Measurements from ENCODE around the gene ATP11A. TPM values are rescaled to one million over a fixed set of nuclear protein-coding genes. Genes with fewer than 3 reads are reported as not detected.

The ATP11A gene
- total RNA-seq, 1 experiment from 2014 or later, result 80.4 TPM

DNA sequence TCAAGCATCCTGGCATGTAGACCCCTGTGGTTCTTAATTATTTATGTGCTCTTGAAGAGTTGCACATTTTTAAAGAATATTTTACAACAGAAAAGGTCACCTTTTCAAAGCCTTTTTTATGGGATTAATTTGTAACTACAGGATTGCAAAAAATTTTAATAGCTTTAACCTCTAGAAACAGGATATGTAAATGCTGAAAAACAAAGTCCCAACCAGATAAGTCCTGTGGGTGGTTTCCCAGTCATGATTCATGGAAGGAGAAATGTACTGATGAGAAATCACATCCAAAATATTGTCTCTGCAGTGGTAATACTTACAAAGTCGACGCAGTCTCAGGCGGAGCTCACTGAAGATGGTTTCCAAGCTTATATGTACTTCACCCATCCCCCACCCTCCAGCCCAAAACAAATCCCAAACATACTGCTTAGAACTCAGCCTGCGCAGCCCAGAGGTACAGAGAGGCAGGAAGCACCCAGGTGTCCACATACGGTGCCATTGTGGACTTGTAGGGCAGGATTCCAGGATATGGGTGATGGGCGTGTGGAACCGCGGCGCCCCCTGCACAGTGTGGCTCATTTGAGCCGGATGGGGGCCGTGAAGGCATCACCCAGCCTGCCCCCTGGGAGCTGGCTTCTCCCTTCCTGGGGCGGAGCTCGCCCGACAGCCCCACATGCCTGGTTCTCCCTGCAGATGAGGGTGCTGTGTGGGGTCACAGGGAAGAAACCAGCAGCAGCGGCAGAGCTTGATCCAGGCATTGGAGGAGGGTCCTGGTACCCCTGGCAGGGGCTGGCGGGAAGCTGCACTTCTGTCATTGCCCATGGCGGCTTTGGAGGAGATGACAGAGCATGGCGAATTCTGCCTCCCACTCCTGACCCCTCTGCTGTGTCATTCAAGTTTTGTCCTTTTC lies 101.2 kb downstream of the ATP11A start:
- H3K4me3 ChIP-seq (replicated peaks in 1 of 2; ENCODE audit: low read depth in 1 of 2, low read length in 2 of 2), result 0 out of 4 replicates have a peak overlapping the region, but pooled peaks of 1 of the 2 experiments have one; percentile 13
- RAD21 ChIA-PET (ENCODE audit: low non-redundant PET in 1 of 2, low total read pairs in 2 of 2, uncharacterized antibody in 2 of 2, unreplicated experiment in 2 of 2), result no interaction called here
- H3K4me1 ChIP-seq (ENCODE audit: control insufficient read depth in 1 of 2, insufficient read depth in 2 of 2, low read length in 2 of 2), result peaks cover 27 to 28% of the 10 kb centered on the region in 2 experiments
- H3K9me3 ChIP-seq (ENCODE audit: control insufficient read depth in 1 of 2, insufficient read depth in 1 of 2, low read depth in 1 of 2, low read length in 2 of 2), result no peaks in the 10 kb centered on the region
- ATAC-seq (peak; percentile 41), DNase-seq (ENCODE audit: low read depth, low spot score) (no peak)
- peak; percentile 15; the same call in 1 of the 2 replicates for TF ChIP-seq RAD21 (IDR thresholded peaks at IDR 0.05; ENCODE audit: low read depth)
- TF ChIP-seq, protein P1, sequence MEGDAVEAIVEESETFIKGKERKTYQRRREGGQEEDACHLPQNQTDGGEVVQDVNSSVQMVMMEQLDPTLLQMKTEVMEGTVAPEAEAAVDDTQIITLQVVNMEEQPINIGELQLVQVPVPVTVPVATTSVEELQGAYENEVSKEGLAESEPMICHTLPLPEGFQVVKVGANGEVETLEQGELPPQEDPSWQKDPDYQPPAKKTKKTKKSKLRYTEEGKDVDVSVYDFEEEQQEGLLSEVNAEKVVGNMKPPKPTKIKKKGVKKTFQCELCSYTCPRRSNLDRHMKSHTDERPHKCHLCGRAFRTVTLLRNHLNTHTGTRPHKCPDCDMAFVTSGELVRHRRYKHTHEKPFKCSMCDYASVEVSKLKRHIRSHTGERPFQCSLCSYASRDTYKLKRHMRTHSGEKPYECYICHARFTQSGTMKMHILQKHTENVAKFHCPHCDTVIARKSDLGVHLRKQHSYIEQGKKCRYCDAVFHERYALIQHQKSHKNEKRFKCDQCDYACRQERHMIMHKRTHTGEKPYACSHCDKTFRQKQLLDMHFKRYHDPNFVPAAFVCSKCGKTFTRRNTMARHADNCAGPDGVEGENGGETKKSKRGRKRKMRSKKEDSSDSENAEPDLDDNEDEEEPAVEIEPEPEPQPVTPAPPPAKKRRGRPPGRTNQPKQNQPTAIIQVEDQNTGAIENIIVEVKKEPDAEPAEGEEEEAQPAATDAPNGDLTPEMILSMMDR (IDR thresholded peaks at IDR 0.05 in 2 of 3, conservative IDR thresholded peaks at IDR 0.05 in 1 of 3; ENCODE audit: borderline replicate concordance in 1 of 3, insufficient read depth in 1 of 3, low read depth in 2 of 3, low read length in 2 of 3), result no peak
- BruUV-seq (replicated peaks), result no TSS peak
- CTCF ChIA-PET, result no interaction called here
- peak overlapping the region; percentile 80 for H3K27ac ChIP-seq (ENCODE audit: low read depth, low read length)
- POLR2A ChIA-PET, result no interaction called here
- no peaks in the 10 kb centered on the region for H3K79me2 ChIP-seq (ENCODE audit: insufficient read depth, low read length)
- H4K20me1 ChIP-seq (ENCODE audit: insufficient read depth), result no peaks in the 10 kb centered on the region
- H3K9ac ChIP-seq (ENCODE audit: low read length), result no peak overlapping the region
- H3K27me3 ChIP-seq (ENCODE audit: insufficient read depth, low read length), result no peaks in the 10 kb centered on the region
- peak overlapping the region; percentile 57 for H3K4me2 ChIP-seq (ENCODE audit: low read length)
- no peak overlapping the region for H2AFZ ChIP-seq (ENCODE audit: low read depth, low read length, poor library complexity, severe bottlenecking)
- H3K9me2 ChIP-seq (ENCODE audit: insufficient read depth), result no peaks in the 10 kb centered on the region
- H3K36me3 ChIP-seq (ENCODE audit: control insufficient read depth in 1 of 2, insufficient read depth in 2 of 2, low read length in 2 of 2), result no peaks in the 10 kb centered on the region
- intact Hi-C loops (cut with micrococcal nuclease), result no loop called here

DNA sequence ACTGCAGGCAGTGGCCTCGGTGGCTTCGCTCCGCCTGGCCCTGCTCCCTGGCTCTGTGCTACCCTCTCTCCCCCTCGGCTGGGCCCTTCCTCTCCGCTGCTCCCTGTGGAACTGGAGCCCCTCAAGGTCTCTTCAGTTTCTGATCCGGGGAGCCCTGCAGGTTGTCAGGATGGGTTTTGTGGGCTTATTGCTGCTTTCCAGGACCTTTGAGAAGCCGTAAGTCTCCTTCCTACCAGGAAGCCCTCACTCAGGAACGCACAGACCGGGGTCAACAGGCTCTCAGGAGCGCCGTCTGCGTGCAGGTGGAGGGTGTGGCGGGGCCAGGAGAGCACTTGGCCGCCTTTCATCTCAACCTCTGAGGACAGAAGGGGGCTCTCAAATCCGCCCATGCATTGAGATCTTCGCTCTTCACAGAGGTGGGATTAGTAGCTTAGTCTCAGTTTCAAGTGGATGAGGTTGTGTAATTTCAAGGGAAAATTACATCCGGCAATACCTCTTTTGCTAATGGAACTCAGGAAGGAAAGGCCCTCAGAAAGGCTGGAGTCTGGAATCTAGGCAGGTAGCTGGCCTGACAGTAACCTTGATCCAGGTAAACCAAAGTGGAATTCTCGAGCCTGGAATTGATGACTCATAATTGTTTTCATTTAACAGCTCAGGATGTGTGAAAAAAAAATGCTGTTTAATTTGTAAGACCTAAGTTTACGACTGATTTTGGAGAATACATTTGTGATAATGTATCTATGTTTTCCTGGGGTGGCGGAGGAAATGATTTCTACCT lies 102.0 kb downstream of the ATP11A start:
- CTCF ChIA-PET, result no interaction called here
- Histone ChIP-seq H3K27ac (ENCODE audit: low read depth, low read length) (peak overlapping the region; percentile 80), H3K36me3 (ENCODE audit: control insufficient read depth in 1 of 2, insufficient read depth in 2 of 2, low read length in 2 of 2) (no peaks in the 10 kb centered on the region), H3K4me3 (replicated peaks in 1 of 2; ENCODE audit: low read depth in 1 of 2, low read length in 2 of 2) (peak overlapping the region in 1 of 2 experiments; percentile 13; a peak in 1 of 4 replicates), H2AFZ (ENCODE audit: low read depth, low read length, poor library complexity, severe bottlenecking) (no peak overlapping the region), H3K9ac (ENCODE audit: low read length) (no peak overlapping the region), H3K4me1 (ENCODE audit: control insufficient read depth in 1 of 2, insufficient read depth in 2 of 2, low read length in 2 of 2) (peaks cover 27 to 28% of the 10 kb centered on the region in 2 experiments), H3K9me3 (ENCODE audit: control insufficient read depth in 1 of 2, insufficient read depth in 1 of 2, low read depth in 1 of 2, low read length in 2 of 2) (no peaks in the 10 kb centered on the region), H3K4me2 (ENCODE audit: low read length) (peak overlapping the region; percentile 57), H4K20me1 (ENCODE audit: insufficient read depth) (no peaks in the 10 kb centered on the region), H3K79me2 (ENCODE audit: insufficient read depth, low read length) (no peaks in the 10 kb centered on the region), H3K27me3 (ENCODE audit: insufficient read depth, low read length) (no peaks in the 10 kb centered on the region), H3K9me2 (ENCODE audit: insufficient read depth) (no peaks in the 10 kb centered on the region)
- TF ChIP-seq ZFX (IDR thresholded peaks at IDR 0.05), result no peak
- TF ChIP-seq FOSL1 (IDR thresholded peaks at IDR 0.05; ENCODE audit: low read depth), result peak; percentile 60; the same call in 1 of the 2 replicates
- TF ChIP-seq, protein P1 (IDR thresholded peaks at IDR 0.05 in 2 of 3, conservative IDR thresholded peaks at IDR 0.05 in 1 of 3; ENCODE audit: borderline replicate concordance in 1 of 3, insufficient read depth in 1 of 3, low read depth in 2 of 3, low read length in 2 of 3), result no peak
- no peak for TF ChIP-seq SIN3A (IDR thresholded peaks at IDR 0.05; ENCODE audit: low read depth)
- TF ChIP-seq RAD21 (IDR thresholded peaks at IDR 0.05; ENCODE audit: low read depth), result 0 out of 2 replicates have a peak, but pooled peaks have one; percentile 13
- TF ChIP-seq EGR1 (IDR thresholded peaks at IDR 0.05; ENCODE audit: low read depth), result no peak
- TF ChIP-seq JUND (IDR thresholded peaks at IDR 0.05), result peak; percentile 53
- peak; percentile 51 for TF ChIP-seq CEBPB (IDR thresholded peaks at IDR 0.05; ENCODE audit: low read depth)
- TF ChIP-seq SRF (IDR thresholded peaks at IDR 0.05; ENCODE audit: low read depth), result no peak
- TF ChIP-seq SP1 (IDR thresholded peaks at IDR 0.05; ENCODE audit: low read depth), result peak; percentile 44; the same call in 1 of the 2 replicates
- DNase-seq (ENCODE audit: low read depth, low spot score) (peak; percentile 7), ATAC-seq (peak; percentile 77)
- RAD21 ChIA-PET (ENCODE audit: low non-redundant PET in 1 of 2, low total read pairs in 2 of 2, uncharacterized antibody in 2 of 2, unreplicated experiment in 2 of 2), result no interaction called here
- POLR2A ChIA-PET, result no interaction called here
- intact Hi-C loops (cut with micrococcal nuclease), result no loop called here
- BruUV-seq (replicated peaks), result no TSS peak

All from HCT116 (cell line).